ENCODE results near the gene MAP4K5.

DNA sequence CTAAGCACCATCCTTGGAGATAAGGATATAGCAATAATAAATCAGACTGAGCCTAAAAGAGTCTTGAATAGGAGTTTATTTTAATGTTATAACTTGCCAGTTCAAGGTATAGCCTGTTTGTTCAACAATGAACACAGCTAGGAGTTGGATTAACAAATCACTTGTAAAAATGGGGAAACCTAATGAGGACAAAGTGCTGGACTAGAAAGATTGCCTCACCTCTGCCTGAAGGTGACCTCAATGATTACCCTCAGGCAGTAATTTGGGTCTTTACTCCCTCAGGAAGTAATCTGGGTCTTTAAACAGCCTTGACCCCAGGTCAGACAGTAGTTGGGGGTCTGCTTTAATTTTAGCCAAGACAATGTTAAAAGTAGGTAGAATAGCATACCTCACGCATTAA is 100.2 kb downstream of the MAP4K5 start:
- TF ChIP-seq, protein P1, sequence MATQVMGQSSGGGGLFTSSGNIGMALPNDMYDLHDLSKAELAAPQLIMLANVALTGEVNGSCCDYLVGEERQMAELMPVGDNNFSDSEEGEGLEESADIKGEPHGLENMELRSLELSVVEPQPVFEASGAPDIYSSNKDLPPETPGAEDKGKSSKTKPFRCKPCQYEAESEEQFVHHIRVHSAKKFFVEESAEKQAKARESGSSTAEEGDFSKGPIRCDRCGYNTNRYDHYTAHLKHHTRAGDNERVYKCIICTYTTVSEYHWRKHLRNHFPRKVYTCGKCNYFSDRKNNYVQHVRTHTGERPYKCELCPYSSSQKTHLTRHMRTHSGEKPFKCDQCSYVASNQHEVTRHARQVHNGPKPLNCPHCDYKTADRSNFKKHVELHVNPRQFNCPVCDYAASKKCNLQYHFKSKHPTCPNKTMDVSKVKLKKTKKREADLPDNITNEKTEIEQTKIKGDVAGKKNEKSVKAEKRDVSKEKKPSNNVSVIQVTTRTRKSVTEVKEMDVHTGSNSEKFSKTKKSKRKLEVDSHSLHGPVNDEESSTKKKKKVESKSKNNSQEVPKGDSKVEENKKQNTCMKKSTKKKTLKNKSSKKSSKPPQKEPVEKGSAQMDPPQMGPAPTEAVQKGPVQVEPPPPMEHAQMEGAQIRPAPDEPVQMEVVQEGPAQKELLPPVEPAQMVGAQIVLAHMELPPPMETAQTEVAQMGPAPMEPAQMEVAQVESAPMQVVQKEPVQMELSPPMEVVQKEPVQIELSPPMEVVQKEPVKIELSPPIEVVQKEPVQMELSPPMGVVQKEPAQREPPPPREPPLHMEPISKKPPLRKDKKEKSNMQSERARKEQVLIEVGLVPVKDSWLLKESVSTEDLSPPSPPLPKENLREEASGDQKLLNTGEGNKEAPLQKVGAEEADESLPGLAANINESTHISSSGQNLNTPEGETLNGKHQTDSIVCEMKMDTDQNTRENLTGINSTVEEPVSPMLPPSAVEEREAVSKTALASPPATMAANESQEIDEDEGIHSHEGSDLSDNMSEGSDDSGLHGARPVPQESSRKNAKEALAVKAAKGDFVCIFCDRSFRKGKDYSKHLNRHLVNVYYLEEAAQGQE (IDR thresholded peaks at IDR 0.05): no peak
- TF ChIP-seq KDM1A (IDR thresholded peaks at IDR 0.05; ENCODE audit: low read depth) (no peak), MYC (IDR thresholded peaks at IDR 0.05; ENCODE audit: borderline replicate concordance, low read length) (no peak), RCOR1 (IDR thresholded peaks at IDR 0.05; ENCODE audit: low read depth, low read length) (no peak)
- TF ChIP-seq, protein P2, sequence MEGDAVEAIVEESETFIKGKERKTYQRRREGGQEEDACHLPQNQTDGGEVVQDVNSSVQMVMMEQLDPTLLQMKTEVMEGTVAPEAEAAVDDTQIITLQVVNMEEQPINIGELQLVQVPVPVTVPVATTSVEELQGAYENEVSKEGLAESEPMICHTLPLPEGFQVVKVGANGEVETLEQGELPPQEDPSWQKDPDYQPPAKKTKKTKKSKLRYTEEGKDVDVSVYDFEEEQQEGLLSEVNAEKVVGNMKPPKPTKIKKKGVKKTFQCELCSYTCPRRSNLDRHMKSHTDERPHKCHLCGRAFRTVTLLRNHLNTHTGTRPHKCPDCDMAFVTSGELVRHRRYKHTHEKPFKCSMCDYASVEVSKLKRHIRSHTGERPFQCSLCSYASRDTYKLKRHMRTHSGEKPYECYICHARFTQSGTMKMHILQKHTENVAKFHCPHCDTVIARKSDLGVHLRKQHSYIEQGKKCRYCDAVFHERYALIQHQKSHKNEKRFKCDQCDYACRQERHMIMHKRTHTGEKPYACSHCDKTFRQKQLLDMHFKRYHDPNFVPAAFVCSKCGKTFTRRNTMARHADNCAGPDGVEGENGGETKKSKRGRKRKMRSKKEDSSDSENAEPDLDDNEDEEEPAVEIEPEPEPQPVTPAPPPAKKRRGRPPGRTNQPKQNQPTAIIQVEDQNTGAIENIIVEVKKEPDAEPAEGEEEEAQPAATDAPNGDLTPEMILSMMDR (IDR thresholded peaks at IDR 0.05): no peak
- TF ChIP-seq, protein P3, sequence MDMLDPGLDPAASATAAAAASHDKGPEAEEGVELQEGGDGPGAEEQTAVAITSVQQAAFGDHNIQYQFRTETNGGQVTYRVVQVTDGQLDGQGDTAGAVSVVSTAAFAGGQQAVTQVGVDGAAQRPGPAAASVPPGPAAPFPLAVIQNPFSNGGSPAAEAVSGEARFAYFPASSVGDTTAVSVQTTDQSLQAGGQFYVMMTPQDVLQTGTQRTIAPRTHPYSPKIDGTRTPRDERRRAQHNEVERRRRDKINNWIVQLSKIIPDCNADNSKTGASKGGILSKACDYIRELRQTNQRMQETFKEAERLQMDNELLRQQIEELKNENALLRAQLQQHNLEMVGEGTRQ (IDR thresholded peaks at IDR 0.05): no peak

All from A549 (cell line).